ENCODE measurements around the gene RPTOR. TPM values are rescaled to one million over a fixed set of nuclear protein-coding genes. Genes with fewer than 3 reads are reported as not detected.
A peak's percentile ranks its signal among the peaks of the same experiment; 100 is the strongest.

Gene RPTOR
- total RNA-seq, 1 experiment from 2014 or later = 25.1 TPM

DNA sequence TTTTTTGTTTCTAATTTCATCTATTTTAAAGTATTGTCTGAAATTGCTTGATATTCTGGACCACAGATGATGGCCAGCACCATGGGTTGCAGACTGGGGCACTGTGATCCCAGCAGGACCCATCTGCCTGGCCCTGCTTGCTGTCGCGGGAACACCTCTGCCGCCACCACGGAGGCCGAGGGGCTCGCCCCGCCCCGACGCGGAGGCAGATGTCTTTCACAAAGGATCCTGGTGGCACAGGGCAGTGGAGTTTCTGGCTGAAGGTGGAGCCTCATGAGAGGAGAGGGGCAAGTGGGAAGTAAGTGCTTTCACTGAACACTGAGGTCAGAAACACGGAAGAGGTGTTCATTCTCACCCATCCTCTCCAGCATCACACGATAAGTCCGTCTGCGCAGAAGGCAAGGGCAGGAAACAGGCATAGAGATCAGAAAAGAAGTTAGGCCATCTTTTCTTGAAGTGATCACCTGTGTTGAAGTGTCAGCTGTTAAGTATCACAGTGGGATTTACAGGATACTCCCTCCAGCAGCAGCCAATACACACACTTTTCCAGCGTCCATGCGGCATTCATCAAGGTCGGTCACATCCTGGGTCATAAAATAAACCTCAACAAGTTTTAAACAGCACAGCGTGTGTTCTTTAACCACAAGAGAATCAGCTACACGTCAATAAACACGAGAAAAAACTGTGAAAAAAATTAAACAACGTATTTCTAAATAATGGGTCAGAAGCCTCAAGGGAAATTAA is 194.5 kb downstream of the RPTOR start:
- Histone ChIP-seq H2BK15ac (ENCODE audit: low read depth, low read length) (no peak overlapping the region), H4K8ac (replicated peaks; ENCODE audit: insufficient read length, low read depth, low read length) (no peak overlapping the region), H3K14ac (ENCODE audit: insufficient read depth, low read length) (no peak overlapping the region), H2AFZ (ENCODE audit: low read length) (no peak overlapping the region), H3K79me2 (ENCODE audit: insufficient read depth, low read length) (no peaks in the 10 kb centered on the region), H2BK20ac (ENCODE audit: low read depth, low read length, poor library complexity, severe bottlenecking) (no peak overlapping the region), H2BK5ac (ENCODE audit: insufficient read length, low read length) (no peak overlapping the region), H2AK5ac (ENCODE audit: insufficient read length, low read length) (no peak overlapping the region), H3K23ac (ENCODE audit: insufficient read length, low read depth, low read length) (no peak overlapping the region), H2BK120ac (ENCODE audit: low read depth, low read length, poor library complexity, severe bottlenecking) (no peak overlapping the region), H2BK12ac (ENCODE audit: insufficient read length, low read depth, low read length) (no peak overlapping the region), H3K79me1 (ENCODE audit: insufficient read depth, low read depth, low read length, poor library complexity, severe bottlenecking) (no peaks in the 10 kb centered on the region), H3K27ac (ENCODE audit: insufficient read length, low read depth, low read length) (no peak overlapping the region), H3K27me3 (ENCODE audit: insufficient read depth, low read length) (no peaks in the 10 kb centered on the region), H4K5ac (ENCODE audit: insufficient read length, low read depth, low read length) (no peak overlapping the region), H3K4me1 (ENCODE audit: insufficient read depth, low read length) (no peaks in the 10 kb centered on the region), H4K91ac (ENCODE audit: insufficient read length, low read depth, low read length) (no peak overlapping the region), H3K23me2 (ENCODE audit: insufficient read length, low read depth, low read length, poor library complexity, severe bottlenecking) (no peaks in the 10 kb centered on the region), H3K9ac (ENCODE audit: extremely low read depth, insufficient read length, low read length) (no peak overlapping the region), H4K20me1 (ENCODE audit: control insufficient read depth, insufficient read depth, insufficient read length) (no peaks in the 10 kb centered on the region), H3K9me3 (ENCODE audit: control insufficient read depth, low read depth, low read length) (no peaks in the 10 kb centered on the region), H3K56ac (ENCODE audit: insufficient read length, low read depth, low read length) (no peak overlapping the region), H3T11ph (ENCODE audit: low read length) (no peak overlapping the region), H3K18ac (ENCODE audit: insufficient read length, low read depth, low read length) (no peak overlapping the region), H3K4ac (ENCODE audit: low read depth, low read length) (no peak overlapping the region), H3K4me2 (ENCODE audit: insufficient read depth, insufficient read length, low read length) (no peak overlapping the region)
- Mint-ChIP-seq H3K36me3 (ENCODE audit: insufficient read depth in 1 of 3, low read depth in 3 of 3) (peaks cover 29 to 36% (median 30%) of the 10 kb centered on the region in 3 experiments), H3K27me3 (ENCODE audit: low read depth) (peaks cover 3% of the 10 kb centered on the region), H3K9me3 (peaks cover 9 to 17% of the 10 kb centered on the region in 2 experiments), H3K27ac (peak overlapping the region in 1 of 3 experiments; percentile 60; a peak in 1 of 7 replicates), H3K4me1 (peaks cover 8 to 10% of the 10 kb centered on the region in 2 experiments), H3K4me3 (no peak overlapping the region)
- WGBS (ENCODE audit: extremely low coverage, insufficient read length, low lambda C conversion rate) = no CpG with 5 or more reads among the region's 21 CpGs
- TF ChIP-seq, protein P1, sequence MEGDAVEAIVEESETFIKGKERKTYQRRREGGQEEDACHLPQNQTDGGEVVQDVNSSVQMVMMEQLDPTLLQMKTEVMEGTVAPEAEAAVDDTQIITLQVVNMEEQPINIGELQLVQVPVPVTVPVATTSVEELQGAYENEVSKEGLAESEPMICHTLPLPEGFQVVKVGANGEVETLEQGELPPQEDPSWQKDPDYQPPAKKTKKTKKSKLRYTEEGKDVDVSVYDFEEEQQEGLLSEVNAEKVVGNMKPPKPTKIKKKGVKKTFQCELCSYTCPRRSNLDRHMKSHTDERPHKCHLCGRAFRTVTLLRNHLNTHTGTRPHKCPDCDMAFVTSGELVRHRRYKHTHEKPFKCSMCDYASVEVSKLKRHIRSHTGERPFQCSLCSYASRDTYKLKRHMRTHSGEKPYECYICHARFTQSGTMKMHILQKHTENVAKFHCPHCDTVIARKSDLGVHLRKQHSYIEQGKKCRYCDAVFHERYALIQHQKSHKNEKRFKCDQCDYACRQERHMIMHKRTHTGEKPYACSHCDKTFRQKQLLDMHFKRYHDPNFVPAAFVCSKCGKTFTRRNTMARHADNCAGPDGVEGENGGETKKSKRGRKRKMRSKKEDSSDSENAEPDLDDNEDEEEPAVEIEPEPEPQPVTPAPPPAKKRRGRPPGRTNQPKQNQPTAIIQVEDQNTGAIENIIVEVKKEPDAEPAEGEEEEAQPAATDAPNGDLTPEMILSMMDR (conservative IDR thresholded peaks at IDR 0.05) = no peak
- no peak for DNase-seq

Measured in H9 (cell line).